ENCODE measurements around the gene SZRD1.

The SZRD1 gene

DNA sequence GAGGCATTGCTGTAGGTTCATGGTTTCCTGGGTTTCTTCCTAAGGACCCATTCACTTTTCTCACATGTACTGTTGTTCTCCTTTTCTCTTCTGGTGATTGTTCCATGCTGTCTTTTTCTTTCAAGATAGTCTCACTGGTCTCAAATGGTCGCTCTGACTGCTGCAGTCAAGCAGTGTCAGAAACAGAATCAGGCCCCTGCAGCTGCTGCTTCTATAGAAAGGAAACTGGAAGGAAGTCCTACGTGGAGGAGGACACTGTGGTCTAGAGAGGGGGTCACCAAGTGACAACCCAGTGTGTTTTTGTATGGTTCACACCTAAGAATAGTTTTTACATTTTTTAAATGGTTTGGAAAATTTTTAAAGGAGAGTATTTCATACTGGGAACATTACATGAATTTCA is 75.9 kb downstream of the SZRD1 start:
- Histone ChIP-seq H3K9ac (ENCODE audit: low read depth, low read length, poor library complexity, severe bottlenecking) (peak overlapping the region; percentile 95), H3K4me1 (ENCODE audit: insufficient read depth, low read length, poor library complexity, severe bottlenecking) (peaks cover 22% of the 10 kb centered on the region), H4K20me1 (ENCODE audit: insufficient read depth, low read length, poor library complexity, severe bottlenecking) (peaks cover 26% of the 10 kb centered on the region), H3K9me3 (ENCODE audit: insufficient read depth, low read depth, low read length) (no peaks in the 10 kb centered on the region), H3K4me2 (ENCODE audit: low read depth, low read length, poor library complexity, severe bottlenecking) (peak overlapping the region; percentile 97), H3K4me3 (ENCODE audit: low read length, poor library complexity, severe bottlenecking) (peak overlapping the region; percentile 94), H3K36me3 (ENCODE audit: insufficient read depth, low read length) (peaks cover 16% of the 10 kb centered on the region; the same call in 1 of the 2 replicates), H3F3A (ENCODE audit: low read depth) (no peaks in the 10 kb centered on the region), H3K9me2 (replicated peaks; ENCODE audit: low read depth, low read length) (no peaks in the 10 kb centered on the region), H3K79me2 (ENCODE audit: insufficient read depth, low read length) (peaks cover 39% of the 10 kb centered on the region), H2AFZ (ENCODE audit: low read length) (no peak overlapping the region), H3K27me3 (ENCODE audit: insufficient read depth, low read length, poor library complexity, severe bottlenecking) (no peaks in the 10 kb centered on the region)
- TF ChIP-seq, protein P1, sequence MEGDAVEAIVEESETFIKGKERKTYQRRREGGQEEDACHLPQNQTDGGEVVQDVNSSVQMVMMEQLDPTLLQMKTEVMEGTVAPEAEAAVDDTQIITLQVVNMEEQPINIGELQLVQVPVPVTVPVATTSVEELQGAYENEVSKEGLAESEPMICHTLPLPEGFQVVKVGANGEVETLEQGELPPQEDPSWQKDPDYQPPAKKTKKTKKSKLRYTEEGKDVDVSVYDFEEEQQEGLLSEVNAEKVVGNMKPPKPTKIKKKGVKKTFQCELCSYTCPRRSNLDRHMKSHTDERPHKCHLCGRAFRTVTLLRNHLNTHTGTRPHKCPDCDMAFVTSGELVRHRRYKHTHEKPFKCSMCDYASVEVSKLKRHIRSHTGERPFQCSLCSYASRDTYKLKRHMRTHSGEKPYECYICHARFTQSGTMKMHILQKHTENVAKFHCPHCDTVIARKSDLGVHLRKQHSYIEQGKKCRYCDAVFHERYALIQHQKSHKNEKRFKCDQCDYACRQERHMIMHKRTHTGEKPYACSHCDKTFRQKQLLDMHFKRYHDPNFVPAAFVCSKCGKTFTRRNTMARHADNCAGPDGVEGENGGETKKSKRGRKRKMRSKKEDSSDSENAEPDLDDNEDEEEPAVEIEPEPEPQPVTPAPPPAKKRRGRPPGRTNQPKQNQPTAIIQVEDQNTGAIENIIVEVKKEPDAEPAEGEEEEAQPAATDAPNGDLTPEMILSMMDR (conservative IDR thresholded peaks at IDR 0.05; ENCODE audit: low read length): no peak
- no peak for TF ChIP-seq EZH2phosphoT487 (IDR thresholded peaks at IDR 0.05; ENCODE audit: borderline replicate concordance)

DNA sequence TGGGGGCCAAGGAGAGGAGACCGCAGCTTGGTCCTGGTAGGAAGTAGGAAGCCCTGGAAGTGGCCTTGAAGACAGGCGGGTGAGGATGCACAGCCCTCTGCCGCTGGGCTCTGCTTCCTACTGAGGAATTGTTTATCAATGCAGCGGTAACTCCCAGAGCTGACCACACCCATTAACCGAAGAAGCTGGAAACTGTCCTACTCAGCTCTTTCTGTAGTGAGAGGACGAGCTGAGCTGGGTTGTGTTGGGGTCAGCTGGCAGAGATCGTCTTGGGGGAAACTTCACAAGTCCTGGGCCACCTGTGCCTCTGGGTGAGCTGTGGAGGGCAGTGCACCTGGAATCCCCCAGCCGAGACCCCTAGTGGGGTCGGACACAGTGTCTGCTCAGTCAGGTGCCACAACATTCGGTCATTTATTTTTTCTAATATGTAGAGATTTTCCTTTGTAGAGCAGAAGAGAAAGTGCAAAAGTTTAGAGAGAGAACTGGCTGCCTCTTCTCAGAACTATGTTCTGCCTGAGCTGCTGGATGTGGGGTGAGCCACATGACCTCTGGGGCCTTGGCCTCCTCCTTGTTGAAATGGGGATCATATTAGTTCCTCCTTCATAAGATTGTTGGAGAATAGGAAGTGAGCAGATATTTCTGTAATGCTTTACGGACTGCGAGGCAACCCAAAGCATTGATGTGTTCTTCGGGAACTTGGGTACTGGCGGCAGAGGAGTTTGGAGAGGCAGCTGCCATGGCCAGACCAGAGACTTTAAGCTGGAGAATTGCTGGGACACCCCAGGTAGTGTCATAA is 77.1 kb downstream of the SZRD1 start:
- H3F3A ChIP-seq (ENCODE audit: low read depth): no peaks in the 10 kb centered on the region
- peaks cover 22% of the 10 kb centered on the region for H3K4me1 ChIP-seq (ENCODE audit: insufficient read depth, low read length, poor library complexity, severe bottlenecking)
- no peaks in the 10 kb centered on the region for H3K9me2 ChIP-seq (replicated peaks; ENCODE audit: low read depth, low read length)
- no peaks in the 10 kb centered on the region for H3K9me3 ChIP-seq (ENCODE audit: insufficient read depth, low read depth, low read length)
- H3K4me2 ChIP-seq (ENCODE audit: low read depth, low read length, poor library complexity, severe bottlenecking): no peak overlapping the region
- H3K27me3 ChIP-seq (ENCODE audit: insufficient read depth, low read length, poor library complexity, severe bottlenecking): no peaks in the 10 kb centered on the region
- peaks cover 39% of the 10 kb centered on the region for H3K79me2 ChIP-seq (ENCODE audit: insufficient read depth, low read length)
- H3K9ac ChIP-seq (ENCODE audit: low read depth, low read length, poor library complexity, severe bottlenecking): no peak overlapping the region
- peaks cover 26% of the 10 kb centered on the region for H4K20me1 ChIP-seq (ENCODE audit: insufficient read depth, low read length, poor library complexity, severe bottlenecking)
- H3K36me3 ChIP-seq (ENCODE audit: insufficient read depth, low read length): peaks cover 29% of the 10 kb centered on the region; the same call in 1 of the 2 replicates
- TF ChIP-seq, protein P1 (conservative IDR thresholded peaks at IDR 0.05; ENCODE audit: low read length): no peak
- no peak for TF ChIP-seq EZH2phosphoT487 (IDR thresholded peaks at IDR 0.05; ENCODE audit: borderline replicate concordance)
- H3K4me3 ChIP-seq (ENCODE audit: low read length, poor library complexity, severe bottlenecking): no peak overlapping the region
- no peak overlapping the region for H2AFZ ChIP-seq (ENCODE audit: low read length)

DNA sequence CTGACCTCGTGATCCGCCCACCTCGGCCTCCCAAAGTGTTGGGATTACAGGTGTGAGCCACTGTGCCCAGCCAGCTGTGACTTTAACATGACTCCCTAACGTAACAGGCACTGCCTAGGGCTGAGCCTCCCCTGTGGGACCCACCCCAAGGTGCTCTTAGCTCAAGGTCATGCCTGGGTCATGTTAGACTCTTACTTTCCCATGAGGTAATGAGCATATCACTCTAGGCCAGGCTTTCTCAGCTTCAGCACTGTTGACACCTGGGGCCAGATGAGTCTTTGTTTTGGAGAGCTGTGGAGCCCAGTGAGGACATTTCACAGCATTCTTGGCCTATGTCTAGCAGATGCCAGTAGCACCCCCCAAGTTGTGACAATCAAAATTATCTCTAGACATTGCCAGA is 78.0 kb downstream of the SZRD1 start:
- peaks cover 39% of the 10 kb centered on the region for H3K79me2 ChIP-seq (ENCODE audit: insufficient read depth, low read length)
- H3K27me3 ChIP-seq (ENCODE audit: insufficient read depth, low read length, poor library complexity, severe bottlenecking): no peaks in the 10 kb centered on the region
- H2AFZ ChIP-seq (ENCODE audit: low read length): no peak overlapping the region
- TF ChIP-seq, protein P1 (conservative IDR thresholded peaks at IDR 0.05; ENCODE audit: low read length): no peak
- no peak for TF ChIP-seq EZH2phosphoT487 (IDR thresholded peaks at IDR 0.05; ENCODE audit: borderline replicate concordance)
- H3K4me2 ChIP-seq (ENCODE audit: low read depth, low read length, poor library complexity, severe bottlenecking): no peak overlapping the region
- no peak overlapping the region for H3K4me3 ChIP-seq (ENCODE audit: low read length, poor library complexity, severe bottlenecking)
- H4K20me1 ChIP-seq (ENCODE audit: insufficient read depth, low read length, poor library complexity, severe bottlenecking): peaks cover 26% of the 10 kb centered on the region
- no peaks in the 10 kb centered on the region for H3K9me3 ChIP-seq (ENCODE audit: insufficient read depth, low read depth, low read length)
- no peaks in the 10 kb centered on the region for H3F3A ChIP-seq (ENCODE audit: low read depth)
- H3K4me1 ChIP-seq (ENCODE audit: insufficient read depth, low read length, poor library complexity, severe bottlenecking): peaks cover 21% of the 10 kb centered on the region
- no peak overlapping the region for H3K9ac ChIP-seq (ENCODE audit: low read depth, low read length, poor library complexity, severe bottlenecking)
- no peaks in the 10 kb centered on the region for H3K9me2 ChIP-seq (replicated peaks; ENCODE audit: low read depth, low read length)
- peaks cover 37% of the 10 kb centered on the region; the same call in 1 of the 2 replicates for H3K36me3 ChIP-seq (ENCODE audit: insufficient read depth, low read length)
